ENCODE measurements around the gene ATP8A1.

Gene ATP8A1

GRCh38 chr4:42519803-42520417, 137.0 kb downstream of the ATP8A1 start:
- H3K27me3 ChIP-seq (ENCODE audit: control insufficient read depth, insufficient read depth, low read length) = peaks cover 28% of the 10 kb centered on the region
- peaks cover 3% of the 10 kb centered on the region for H3K36me3 ChIP-seq (ENCODE audit: control insufficient read depth, insufficient read depth, low read length)
- peaks cover 3% of the 10 kb centered on the region for H3K4me1 ChIP-seq (ENCODE audit: control insufficient read depth, insufficient read depth, low read length)
- no peak overlapping the region for H3K9ac ChIP-seq (ENCODE audit: low read depth, low read length)
- no peak overlapping the region for H3K4me3 ChIP-seq (ENCODE audit: low read depth, low read length)
- H3K9me3 ChIP-seq (ENCODE audit: control insufficient read depth, insufficient read depth, low read length) = no peaks in the 10 kb centered on the region

- H3K4me3 ChIP-seq (ENCODE audit: low read depth, low read length) = no peak overlapping the region
- no peaks in the 10 kb centered on the region for H3K36me3 ChIP-seq (ENCODE audit: control insufficient read depth, insufficient read depth, low read length)
- H3K4me1 ChIP-seq (ENCODE audit: control insufficient read depth, insufficient read depth, low read length) = peaks cover 27% of the 10 kb centered on the region
- H3K27me3 ChIP-seq (ENCODE audit: control insufficient read depth, insufficient read depth, low read length) = peaks cover 46% of the 10 kb centered on the region
- no peak overlapping the region for H3K9ac ChIP-seq (ENCODE audit: low read depth, low read length)
- H3K9me3 ChIP-seq (ENCODE audit: control insufficient read depth, insufficient read depth, low read length) = no peaks in the 10 kb centered on the region
Measured at GRCh38 chr4:42515156-42515884, 141.6 kb downstream of the ATP8A1 start.

- Histone ChIP-seq H3K4me1 (ENCODE audit: control insufficient read depth, insufficient read depth, low read length) (peaks cover 27% of the 10 kb centered on the region), H3K4me3 (ENCODE audit: low read depth, low read length) (no peak overlapping the region), H3K27me3 (ENCODE audit: control insufficient read depth, insufficient read depth, low read length) (peaks cover 46% of the 10 kb centered on the region), H3K9me3 (ENCODE audit: control insufficient read depth, insufficient read depth, low read length) (no peaks in the 10 kb centered on the region), H3K9ac (ENCODE audit: low read depth, low read length) (no peak overlapping the region), H3K36me3 (ENCODE audit: control insufficient read depth, insufficient read depth, low read length) (no peaks in the 10 kb centered on the region)
Measured at GRCh38 chr4:42513748-42514492, 143.0 kb downstream of the ATP8A1 start.

GRCh38 chr4:42512226-42512625, 144.7 kb downstream of the ATP8A1 start:
- no peaks in the 10 kb centered on the region for H3K9me3 ChIP-seq (ENCODE audit: control insufficient read depth, insufficient read depth, low read length)
- no peak overlapping the region for H3K4me3 ChIP-seq (ENCODE audit: low read depth, low read length)
- H3K9ac ChIP-seq (ENCODE audit: low read depth, low read length) = no peak overlapping the region
- no peaks in the 10 kb centered on the region for H3K36me3 ChIP-seq (ENCODE audit: control insufficient read depth, insufficient read depth, low read length)
- peaks cover 38% of the 10 kb centered on the region for H3K27me3 ChIP-seq (ENCODE audit: control insufficient read depth, insufficient read depth, low read length)
- H3K4me1 ChIP-seq (ENCODE audit: control insufficient read depth, insufficient read depth, low read length) = peaks cover 27% of the 10 kb centered on the region

- H3K27me3 ChIP-seq (ENCODE audit: control insufficient read depth, insufficient read depth, low read length) = peaks cover 21% of the 10 kb centered on the region
- H3K36me3 ChIP-seq (ENCODE audit: control insufficient read depth, insufficient read depth, low read length) = no peaks in the 10 kb centered on the region
- H3K4me1 ChIP-seq (ENCODE audit: control insufficient read depth, insufficient read depth, low read length) = peaks cover 24% of the 10 kb centered on the region
- H3K9me3 ChIP-seq (ENCODE audit: control insufficient read depth, insufficient read depth, low read length) = no peaks in the 10 kb centered on the region
- no peak overlapping the region for H3K4me3 ChIP-seq (ENCODE audit: low read depth, low read length)
- H3K9ac ChIP-seq (ENCODE audit: low read depth, low read length) = no peak overlapping the region
Measured at GRCh38 chr4:42510225-42510624, 146.7 kb downstream of the ATP8A1 start.

GRCh38 chr4:42501624-42502401, 155.1 kb downstream of the ATP8A1 start:
- Histone ChIP-seq H3K9me3 (ENCODE audit: control insufficient read depth, insufficient read depth, low read length) (no peaks in the 10 kb centered on the region), H3K4me1 (ENCODE audit: control insufficient read depth, insufficient read depth, low read length) (peaks cover 6% of the 10 kb centered on the region), H3K27me3 (ENCODE audit: control insufficient read depth, insufficient read depth, low read length) (no peaks in the 10 kb centered on the region), H3K4me3 (ENCODE audit: low read depth, low read length) (no peak overlapping the region), H3K36me3 (ENCODE audit: control insufficient read depth, insufficient read depth, low read length) (no peaks in the 10 kb centered on the region), H3K9ac (ENCODE audit: low read depth, low read length) (no peak overlapping the region)

GRCh38 chr4:42498040-42498439, 158.9 kb downstream of the ATP8A1 start:
- Histone ChIP-seq H3K36me3 (ENCODE audit: control insufficient read depth, insufficient read depth, low read length) (no peaks in the 10 kb centered on the region), H3K27me3 (ENCODE audit: control insufficient read depth, insufficient read depth, low read length) (no peaks in the 10 kb centered on the region), H3K4me3 (ENCODE audit: low read depth, low read length) (no peak overlapping the region), H3K9me3 (ENCODE audit: control insufficient read depth, insufficient read depth, low read length) (no peaks in the 10 kb centered on the region), H3K4me1 (ENCODE audit: control insufficient read depth, insufficient read depth, low read length) (peaks cover 6% of the 10 kb centered on the region), H3K9ac (ENCODE audit: low read depth, low read length) (no peak overlapping the region)

GRCh38 chr4:42497142-42497910, 159.6 kb downstream of the ATP8A1 start:
- H3K36me3 ChIP-seq (ENCODE audit: control insufficient read depth, insufficient read depth, low read length) = no peaks in the 10 kb centered on the region
- peaks cover 6% of the 10 kb centered on the region for H3K4me1 ChIP-seq (ENCODE audit: control insufficient read depth, insufficient read depth, low read length)
- no peaks in the 10 kb centered on the region for H3K9me3 ChIP-seq (ENCODE audit: control insufficient read depth, insufficient read depth, low read length)
- no peaks in the 10 kb centered on the region for H3K27me3 ChIP-seq (ENCODE audit: control insufficient read depth, insufficient read depth, low read length)
- H3K9ac ChIP-seq (ENCODE audit: low read depth, low read length) = no peak overlapping the region
- no peak overlapping the region for H3K4me3 ChIP-seq (ENCODE audit: low read depth, low read length)

- H3K27me3 ChIP-seq (ENCODE audit: control insufficient read depth, insufficient read depth, low read length) = no peaks in the 10 kb centered on the region
Measured at GRCh38 chr4:42492962-42493361, 163.9 kb downstream of the ATP8A1 start.

GRCh38 chr4:42490015-42490414, 166.9 kb downstream of the ATP8A1 start:
- Histone ChIP-seq H3K9me3 (ENCODE audit: control insufficient read depth, insufficient read depth, low read length) (no peaks in the 10 kb centered on the region), H3K4me3 (ENCODE audit: low read depth, low read length) (no peak overlapping the region), H3K36me3 (ENCODE audit: control insufficient read depth, insufficient read depth, low read length) (no peaks in the 10 kb centered on the region), H3K27me3 (ENCODE audit: control insufficient read depth, insufficient read depth, low read length) (no peaks in the 10 kb centered on the region), H3K9ac (ENCODE audit: low read depth, low read length) (no peak overlapping the region), H3K4me1 (ENCODE audit: control insufficient read depth, insufficient read depth, low read length) (peaks cover 24% of the 10 kb centered on the region)

More at GRCh38 chr4:42492962-42493361, 163.9 kb downstream of the ATP8A1 start:
- H3K9ac ChIP-seq (ENCODE audit: low read depth, low read length) = no peak overlapping the region
- H3K9me3 ChIP-seq (ENCODE audit: control insufficient read depth, insufficient read depth, low read length) = no peaks in the 10 kb centered on the region
- no peak overlapping the region for H3K4me3 ChIP-seq (ENCODE audit: low read depth, low read length)
- no peaks in the 10 kb centered on the region for H3K36me3 ChIP-seq (ENCODE audit: control insufficient read depth, insufficient read depth, low read length)
- H3K4me1 ChIP-seq (ENCODE audit: control insufficient read depth, insufficient read depth, low read length) = peaks cover 8% of the 10 kb centered on the region

- H3K9ac ChIP-seq (ENCODE audit: low read depth, low read length) = no peak overlapping the region
- H3K4me3 ChIP-seq (ENCODE audit: low read depth, low read length) = no peak overlapping the region
- H3K4me1 ChIP-seq (ENCODE audit: control insufficient read depth, insufficient read depth, low read length) = peaks cover 31% of the 10 kb centered on the region
Measured at GRCh38 chr4:42489095-42489494, 167.8 kb downstream of the ATP8A1 start.

More at GRCh38 chr4:42489095-42489494, 167.8 kb downstream of the ATP8A1 start:
- Histone ChIP-seq H3K9me3 (ENCODE audit: control insufficient read depth, insufficient read depth, low read length) (no peaks in the 10 kb centered on the region), H3K36me3 (ENCODE audit: control insufficient read depth, insufficient read depth, low read length) (no peaks in the 10 kb centered on the region), H3K27me3 (ENCODE audit: control insufficient read depth, insufficient read depth, low read length) (no peaks in the 10 kb centered on the region)

Data from iPS-15b (cell line).